ENCODE results near the gene BANP.

DNA sequence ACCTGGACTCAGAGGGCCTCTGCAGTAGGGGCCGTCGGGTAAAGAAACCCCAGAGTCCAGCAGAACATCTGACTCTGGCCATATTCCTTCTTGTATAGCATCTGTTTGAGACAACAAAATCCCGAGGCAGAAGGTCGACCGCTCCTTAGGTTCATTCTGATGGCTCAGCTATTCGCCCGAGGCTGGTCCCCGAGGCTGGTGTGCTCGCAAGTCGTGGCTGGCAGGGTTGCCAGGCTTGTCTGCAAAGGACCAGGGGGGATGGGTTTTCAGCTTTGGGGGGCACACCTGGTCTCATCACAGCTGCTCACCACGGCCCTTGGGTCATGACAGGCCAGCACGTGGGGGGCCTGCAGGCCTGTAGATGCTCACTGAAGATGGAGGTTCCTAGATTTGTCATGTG, 119.1 kb downstream of the BANP start:
- no peak for TF ChIP-seq CHD2 (IDR thresholded peaks at IDR 0.05; ENCODE audit: low read length)
- no peak for TF ChIP-seq CTCF (IDR thresholded peaks at IDR 0.05; ENCODE audit: control extremely low read depth in 1 of 3, insufficient read depth in 1 of 3, low read depth in 1 of 3, low read length in 3 of 3)
- no peak for TF ChIP-seq NRF1 (IDR thresholded peaks at IDR 0.05; ENCODE audit: low read depth, low read length)
- TF ChIP-seq MAX (IDR thresholded peaks at IDR 0.05): no peak
- TF ChIP-seq TAF1 (IDR thresholded peaks at IDR 0.05; ENCODE audit: low read depth, low read length): no peak
- TF ChIP-seq BRCA1 (IDR thresholded peaks at IDR 0.05; ENCODE audit: low read depth, low read length): no peak
- TF ChIP-seq CHD1 (IDR thresholded peaks at IDR 0.05; ENCODE audit: low read depth, low read length): no peak
- no peak for TF ChIP-seq EZH2 (IDR thresholded peaks at IDR 0.05; ENCODE audit: low read depth, low read length, severe bottlenecking)
- no peak for TF ChIP-seq POLR2A (IDR thresholded peaks at IDR 0.05; ENCODE audit: control extremely low read depth in 1 of 2, low read depth in 2 of 2, low read length in 2 of 2)
- no peak for TF ChIP-seq ASH2L (IDR thresholded peaks at IDR 0.05; ENCODE audit: low read length)
- no peak for TF ChIP-seq RBBP5 (IDR thresholded peaks at IDR 0.05; ENCODE audit: borderline replicate concordance, low read depth, low read length)
